PC-3 (cell line): ENCODE data around the gene LNX2. TPM values are rescaled to one million over a fixed set of nuclear protein-coding genes. Genes with fewer than 3 reads are reported as not detected.

ENCODE experiments used
- ATAC-seq: fragments of 200-7000 bp; cut with Tn5 transposase; 2 replicates; pipeline ENCODE4 v1.9.1; 2020; ENCODE audit warnings: mild to moderate bottlenecking, moderate library complexity
- BruUV-seq: library from RNA; stranded (reverse); fragments of 400-500 nt; replicated peaks from 2 replicates; lab custom pipeline; 2021; lab: Mats Ljungman, UMichigan
- CTCF ChIA-PET: fragments of 300-600 bp; sonication (Branson Sonifier 250); formaldehyde crosslinking; loops from one replicate; lab custom pipeline; 2022; ENCODE audit warnings: antibody characterized with exemption; lab: Charles Lee
- POLR2A ChIA-PET: fragments of 300-600 bp; sonication (Branson Sonifier 250); formaldehyde crosslinking; loops from one replicate; lab custom pipeline; 2022; ENCODE audit warnings: antibody characterized with exemption; ENCODE audit not compliant: unreplicated experiment; lab: Charles Lee
- DNase-seq: peaks from one replicate; pipeline ENCODE4 v3.0.0-alpha.2; 2015
- H2AFZ ChIP-seq: fragments of 300-600 bp; sonication (generic); 2 replicates; pipeline ENCODE4 v1.6.0; 2016; ENCODE audit warnings: antibody characterized with exemption, low read length
- H3F3A ChIP-seq: fragments of 300-600 bp; sonication (generic); one replicate; pipeline ENCODE4 v1.6.0; 2017; ENCODE audit warnings: antibody characterized with exemption, low read length, control low read depth, mild to moderate bottlenecking; ENCODE audit not compliant: unreplicated experiment
- H3K27ac ChIP-seq: fragments of 300-600 bp; sonication (generic); 2 replicates; pipeline ENCODE4 v1.5.1; 2016; ENCODE audit warnings: mild to moderate bottlenecking, low read length
- H3K27me3 ChIP-seq: fragments of 300-600 bp; sonication (generic); 2 replicates; pipeline ENCODE4 v1.6.1; 2016; ENCODE audit warnings: low read length, mixed read lengths
- H3K36me3 ChIP-seq: fragments of 300-600 bp; sonication (generic); 2 replicates; pipeline ENCODE4 v1.6.1; 2016; ENCODE audit warnings: low read depth, mixed run types, low read length, mixed read lengths
- H3K4me1 ChIP-seq: fragments of 300-600 bp; sonication (generic); 2 replicates; pipeline ENCODE4 v1.5.1; 2016; ENCODE audit warnings: low read length; ENCODE audit not compliant: insufficient read depth
- H3K4me2 ChIP-seq: fragments of 300-600 bp; sonication (generic); 2 replicates; pipeline ENCODE4 v1.6.0; 2016; ENCODE audit warnings: low read length
- H3K4me3 ChIP-seq: fragments of 300-600 bp; sonication (generic); 2 replicates; pipeline ENCODE4 v1.5.1; 2016; ENCODE audit warnings: mild to moderate bottlenecking, low read length, mixed read lengths
- H3K79me2 ChIP-seq: fragments of 300-600 bp; sonication (generic); 2 replicates; pipeline ENCODE4 v1.6.1; 2017; ENCODE audit warnings: low read length, mixed read lengths
- H3K9ac ChIP-seq: fragments of 300-600 bp; sonication (generic); 2 replicates; pipeline ENCODE4 v1.6.0; 2016; ENCODE audit warnings: mild to moderate bottlenecking, low read length
- H3K9me2 ChIP-seq: fragments of 300-600 bp; sonication (generic); replicated peaks from 2 replicates; pipeline ENCODE4 v1.6.1; 2016; ENCODE audit warnings: mixed run types, low read length, mixed read lengths
- H3K9me3 ChIP-seq: fragments of 300-600 bp; sonication (generic); 2 replicates; pipeline ENCODE4 v1.6.1; 2016; ENCODE audit warnings: low read length, mixed read lengths
- H4K20me1 ChIP-seq: fragments of 300-600 bp; sonication (generic); 2 replicates; pipeline ENCODE4 v1.6.1; 2016; ENCODE audit warnings: low read length, mixed read lengths
- EZH2 ChIP-seq: fragments of 300-600 bp; sonication (generic); IDR thresholded peaks from one replicate; pipeline ENCODE4 v1.6.1; 2017; ENCODE audit warnings: antibody characterized with exemption, mild to moderate bottlenecking, low read length; ENCODE audit not compliant: unreplicated experiment
- EZH2phosphoT487 ChIP-seq: fragments of 300-600 bp; sonication (generic); IDR thresholded peaks from 2 replicates; pipeline ENCODE4 v1.6.1; 2018; ENCODE audit warnings: mild to moderate bottlenecking, antibody characterized with exemption, low read length, borderline replicate concordance
- intact Hi-C: fragments of 100-400 bp; cut with micrococcal nuclease; formaldehyde crosslinking; loops from 2 replicates; pipeline ENCODE4 v1.9.0; 2023
- total RNA-seq: library from RNA; depleted of rRNA; stranded (reverse); fragments of >200 nt; gene quantifications from 2 replicates; pipeline ENCODE4 v1.2.3, GENCODE V29; 2014
- TF ChIP-seq, protein P1 (sequence below): fragments of 300-600 bp; sonication (generic); conservative IDR thresholded peaks from 2 replicates; pipeline ENCODE4 v1.5.1; 2017; ENCODE audit warnings: antibody characterized with exemption, low read depth, mild to moderate bottlenecking, low read length

The LNX2 gene
- total RNA-seq, 1 experiment from 2014 or later, result 6.0 TPM

DNA sequence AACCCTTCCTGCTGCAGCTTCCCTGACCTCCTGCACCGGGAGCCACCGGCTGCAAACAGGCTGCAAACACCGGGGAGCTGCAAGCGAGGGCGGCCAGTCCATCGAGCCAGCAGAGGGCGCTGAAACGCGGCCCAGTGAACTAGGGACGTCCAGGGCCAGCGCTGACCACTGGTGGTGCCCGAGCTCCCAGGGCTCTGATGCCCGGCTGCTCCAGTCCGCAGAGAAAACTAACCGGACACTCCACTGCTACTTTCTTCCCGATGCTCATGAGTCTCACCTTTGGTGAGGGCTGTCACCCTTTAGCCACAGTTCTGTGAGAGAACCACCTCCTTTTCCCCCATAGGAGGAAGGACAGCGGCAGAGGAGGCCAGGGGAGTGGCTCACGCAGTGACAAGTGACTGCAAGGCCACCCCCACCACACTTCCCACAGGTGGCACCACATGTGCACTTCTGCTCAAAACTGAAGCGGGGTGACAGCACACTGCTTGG is 87.1 kb downstream of the LNX2 start:
- intact Hi-C loops, result loop anchor here (1.0 to 5.0 kb wide), 5 partner anchors 84 to 449 kb away; no protein-coding TSS in a partner anchor
- Histone ChIP-seq H3K79me2 (no peaks in the 10 kb centered on the region), H3K9ac (no peak overlapping the region), H3K4me2 (peak overlapping the region; percentile 78), H3K27ac (no peak overlapping the region), H3K4me1 (no peaks in the 10 kb centered on the region), H3K9me3 (no peaks in the 10 kb centered on the region), H3F3A (no peaks in the 10 kb centered on the region), H2AFZ (peak overlapping the region; percentile 60), H3K9me2 (no peaks in the 10 kb centered on the region), H3K36me3 (no peaks in the 10 kb centered on the region), H3K4me3 (peak overlapping the region; percentile 53; the same call in 1 of the 2 replicates), H3K27me3 (no peaks in the 10 kb centered on the region), H4K20me1 (no peaks in the 10 kb centered on the region)
- no TSS peak for BruUV-seq
- CTCF ChIA-PET, result interaction anchor here (0.6 to 1.9 kb wide), 10 partner anchors 17 to 586 kb away, joined by 3 to 12 read pairs (median 6); partner anchors contain the start of genes LNX2 and POLR1D
- DNase-seq (peak; percentile 80), ATAC-seq (peak; percentile 99)
- POLR2A ChIA-PET, result no interaction called here
- TF ChIP-seq, protein P1, sequence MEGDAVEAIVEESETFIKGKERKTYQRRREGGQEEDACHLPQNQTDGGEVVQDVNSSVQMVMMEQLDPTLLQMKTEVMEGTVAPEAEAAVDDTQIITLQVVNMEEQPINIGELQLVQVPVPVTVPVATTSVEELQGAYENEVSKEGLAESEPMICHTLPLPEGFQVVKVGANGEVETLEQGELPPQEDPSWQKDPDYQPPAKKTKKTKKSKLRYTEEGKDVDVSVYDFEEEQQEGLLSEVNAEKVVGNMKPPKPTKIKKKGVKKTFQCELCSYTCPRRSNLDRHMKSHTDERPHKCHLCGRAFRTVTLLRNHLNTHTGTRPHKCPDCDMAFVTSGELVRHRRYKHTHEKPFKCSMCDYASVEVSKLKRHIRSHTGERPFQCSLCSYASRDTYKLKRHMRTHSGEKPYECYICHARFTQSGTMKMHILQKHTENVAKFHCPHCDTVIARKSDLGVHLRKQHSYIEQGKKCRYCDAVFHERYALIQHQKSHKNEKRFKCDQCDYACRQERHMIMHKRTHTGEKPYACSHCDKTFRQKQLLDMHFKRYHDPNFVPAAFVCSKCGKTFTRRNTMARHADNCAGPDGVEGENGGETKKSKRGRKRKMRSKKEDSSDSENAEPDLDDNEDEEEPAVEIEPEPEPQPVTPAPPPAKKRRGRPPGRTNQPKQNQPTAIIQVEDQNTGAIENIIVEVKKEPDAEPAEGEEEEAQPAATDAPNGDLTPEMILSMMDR, result peak; percentile 92
- no peak for TF ChIP-seq EZH2

DNA sequence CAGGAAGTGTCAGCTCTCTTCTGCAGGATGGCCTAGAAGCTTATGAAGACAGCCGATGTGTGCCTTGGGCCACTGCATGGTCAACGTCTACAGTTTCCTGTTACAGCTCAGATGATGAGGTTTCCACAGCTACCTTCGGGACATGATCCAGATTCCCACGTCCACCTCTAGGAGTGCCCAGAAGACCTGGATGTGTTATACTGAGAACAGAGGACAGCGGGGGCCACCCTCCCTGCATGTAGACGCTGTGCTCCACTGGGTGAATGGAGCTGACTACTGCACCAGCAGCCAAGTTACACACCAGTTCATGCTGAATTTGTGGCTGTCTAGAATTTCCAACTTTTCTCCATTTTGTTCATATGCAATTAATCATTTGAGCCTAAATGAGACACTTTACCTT is 91.4 kb downstream of the LNX2 start:
- ATAC-seq, result no peak
- H3K4me1 ChIP-seq, result no peaks in the 10 kb centered on the region
- no peak overlapping the region for H3K4me3 ChIP-seq
- TF ChIP-seq, protein P1, result no peak
- TF ChIP-seq EZH2phosphoT487, result no peak
- no peak for TF ChIP-seq EZH2
- intact Hi-C loops, result no loop called here
- H3K27me3 ChIP-seq, result no peaks in the 10 kb centered on the region
- H3K9me2 ChIP-seq, result no peaks in the 10 kb centered on the region
- H3K4me2 ChIP-seq, result no peak overlapping the region
- H3K9ac ChIP-seq, result no peak overlapping the region
- no peaks in the 10 kb centered on the region for H4K20me1 ChIP-seq
- no peak overlapping the region for H2AFZ ChIP-seq
- no peaks in the 10 kb centered on the region for H3F3A ChIP-seq
- no peaks in the 10 kb centered on the region for H3K9me3 ChIP-seq
- no peaks in the 10 kb centered on the region for H3K36me3 ChIP-seq
- DNase-seq, result no peak
- CTCF ChIA-PET, result no interaction called here
- POLR2A ChIA-PET, result no interaction called here
- BruUV-seq, result no TSS peak
- no peak overlapping the region for H3K27ac ChIP-seq
- no peaks in the 10 kb centered on the region for H3K79me2 ChIP-seq

DNA sequence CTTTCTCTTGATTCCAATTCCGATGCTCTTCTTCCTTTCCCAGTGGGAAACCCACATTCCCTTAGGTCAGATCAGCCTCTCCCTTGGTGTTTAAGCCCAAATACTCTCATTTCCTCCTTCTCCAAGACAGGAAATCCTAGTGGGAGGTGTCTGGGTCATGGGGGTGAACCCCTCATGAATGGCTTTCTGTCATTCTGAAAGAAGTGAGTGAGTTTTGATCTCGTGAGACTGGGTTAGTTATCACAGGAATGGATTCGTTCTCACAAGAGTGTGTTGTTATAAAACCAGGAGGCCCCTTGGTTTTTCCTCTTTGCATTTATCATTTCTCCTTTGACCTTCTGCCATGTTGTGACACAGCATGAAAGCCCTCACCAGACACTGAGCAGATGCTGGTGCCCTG is 93.8 kb downstream of the LNX2 start:
- intact Hi-C loops, result no loop called here

More for the DNA sequence above, 93.8 kb downstream of the LNX2 start:
- Histone ChIP-seq H3K27ac (no peak overlapping the region), H3K4me3 (no peak overlapping the region), H3K36me3 (no peaks in the 10 kb centered on the region), H3K79me2 (no peaks in the 10 kb centered on the region), H3F3A (no peaks in the 10 kb centered on the region), H2AFZ (no peak overlapping the region), H3K4me1 (no peaks in the 10 kb centered on the region), H3K9me3 (no peaks in the 10 kb centered on the region), H3K9ac (no peak overlapping the region), H3K9me2 (no peaks in the 10 kb centered on the region), H3K27me3 (no peaks in the 10 kb centered on the region), H4K20me1 (no peaks in the 10 kb centered on the region), H3K4me2 (no peak overlapping the region)
- BruUV-seq, result no TSS peak
- CTCF ChIA-PET, result no interaction called here
- TF ChIP-seq EZH2 (no peak), EZH2phosphoT487 (no peak)
- TF ChIP-seq, protein P1, result no peak
- ATAC-seq (no peak), DNase-seq (no peak)
- POLR2A ChIA-PET, result no interaction called here
